GM04504 (cell line): ENCODE data around the gene ITIH5.

ENCODE experiments used
- DNase-seq: peaks from one replicate; pipeline ENCODE4 v3.0.0-alpha.2; 2012; ENCODE audit warnings: low read depth

The ITIH5 gene

DNA sequence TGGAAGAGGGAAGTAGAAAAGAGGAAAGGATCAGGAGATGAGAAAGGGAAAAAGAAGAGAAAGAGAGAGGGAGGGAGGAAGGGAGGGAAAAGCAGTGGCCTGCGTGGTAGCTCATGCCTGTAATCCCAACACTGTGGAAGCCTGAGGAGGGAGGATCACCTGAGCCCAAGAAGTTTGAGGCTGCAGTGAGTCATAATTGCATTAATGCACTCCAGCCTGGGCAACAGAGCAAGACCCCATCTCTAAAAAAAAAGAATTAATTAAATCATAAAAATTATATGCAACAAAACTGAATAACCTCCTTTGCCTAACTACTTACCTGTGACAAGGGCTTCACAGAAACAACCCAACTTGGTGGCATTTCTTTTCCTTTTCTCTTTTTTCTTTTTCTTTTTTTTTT, 148.1 kb downstream of the ITIH5 start:
- DNase-seq = no peak

DNA sequence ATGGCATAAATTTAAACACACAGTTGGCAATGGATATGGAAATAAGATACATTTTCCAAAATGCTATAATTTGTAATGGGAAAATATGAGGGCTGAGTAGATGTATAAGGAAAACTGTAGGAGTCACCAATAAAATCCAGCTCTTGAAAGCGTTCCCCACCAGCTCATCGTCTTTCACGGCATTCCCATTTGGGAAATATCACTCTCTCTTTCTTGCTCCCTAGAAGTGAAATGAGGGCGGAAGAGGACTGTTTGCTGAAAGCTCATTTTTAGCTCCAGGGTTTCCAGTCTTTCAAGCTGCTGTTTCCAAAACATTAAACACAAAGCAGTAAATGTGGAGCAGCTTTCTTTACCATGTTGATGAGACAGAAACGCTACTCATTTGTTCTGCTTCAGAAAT, 151.3 kb downstream of the ITIH5 start:
- DNase-seq = no peak

DNA sequence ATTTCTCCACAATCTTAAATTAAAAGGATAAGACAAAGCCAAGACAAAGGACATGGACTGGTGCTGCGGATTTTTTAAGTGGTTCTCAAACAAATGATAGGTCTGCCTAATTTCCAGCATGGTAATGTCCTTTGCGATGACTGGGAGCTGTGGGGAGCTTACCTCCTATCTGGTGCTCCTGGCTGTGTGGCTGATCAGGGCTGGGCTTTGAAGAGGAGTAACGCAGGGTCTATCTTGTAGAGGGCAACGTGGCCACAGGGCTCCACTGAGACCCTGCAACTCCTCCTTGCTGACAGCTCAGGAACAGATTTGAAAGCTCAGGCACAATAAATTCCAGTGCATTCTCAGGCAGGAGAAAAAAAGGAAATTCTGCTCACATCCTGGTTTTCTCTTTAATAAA, 152.8 kb downstream of the ITIH5 start:
- no peak for DNase-seq

DNA sequence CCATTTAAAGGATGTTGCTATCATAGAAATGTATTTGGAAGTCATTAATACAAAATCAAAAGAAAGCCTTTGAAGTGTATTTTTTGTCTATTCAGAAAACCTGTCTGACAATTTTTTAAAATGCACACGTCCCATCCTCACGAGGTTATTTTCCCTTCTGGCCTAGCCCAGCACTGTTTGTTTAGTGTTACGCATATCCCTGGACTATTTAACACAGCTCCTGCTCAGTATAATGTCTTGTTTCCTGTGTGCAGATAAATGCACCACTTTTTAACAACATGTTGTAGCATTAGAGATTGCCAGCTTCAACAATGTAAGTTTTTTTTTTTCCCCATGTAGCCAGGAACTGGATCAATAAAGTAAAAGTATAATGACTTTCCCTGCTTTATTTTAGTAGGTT, 153.3 kb downstream of the ITIH5 start:
- DNase-seq = no peak

DNA sequence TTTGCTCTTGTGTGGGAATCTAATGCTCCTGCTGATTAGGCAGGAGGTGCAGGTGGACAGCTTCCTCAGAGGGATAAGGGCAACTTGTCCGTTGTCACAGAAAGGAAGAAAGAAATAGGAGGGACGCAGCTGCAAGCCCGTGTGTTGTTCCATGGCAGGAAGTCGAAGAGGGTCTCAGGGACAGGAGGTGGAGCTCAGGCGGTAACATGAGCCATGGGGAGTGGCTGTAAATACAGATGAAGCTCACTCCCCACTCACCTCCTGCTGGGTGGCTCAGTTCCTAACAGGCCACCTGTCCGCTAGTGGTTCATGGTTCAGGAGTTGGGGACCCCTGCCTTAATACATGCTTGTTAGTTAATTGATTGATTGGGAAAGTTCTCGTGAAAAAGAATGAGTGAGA, 154.3 kb downstream of the ITIH5 start:
- DNase-seq = no peak

DNA sequence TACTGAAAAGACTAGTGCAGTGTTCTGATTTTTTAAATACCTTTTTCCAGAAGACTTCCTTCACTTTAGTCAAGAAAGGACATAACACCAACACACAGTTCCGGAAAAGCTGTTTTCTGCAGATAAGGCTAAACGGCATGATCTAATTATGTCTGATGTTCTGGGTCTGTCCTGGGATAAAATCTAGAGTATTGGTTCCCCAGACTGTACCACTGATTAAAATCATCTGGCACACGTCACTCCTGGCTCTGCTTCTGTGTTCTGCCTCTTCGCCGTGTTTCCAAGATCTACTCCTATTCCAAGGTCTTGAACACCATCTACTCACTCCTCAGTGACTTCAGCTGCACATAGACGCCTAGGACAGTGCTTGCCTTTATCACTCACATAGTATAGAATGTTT, 155.2 kb downstream of the ITIH5 start:
- no peak for DNase-seq
